K562 (cell line): ENCODE results near the gene ZDHHC18. TPM values are rescaled to one million over a fixed set of nuclear protein-coding genes. Genes with fewer than 3 reads are reported as not detected.

Experiments
- CBX2 ChIP-seq: fragments of 200-600 bp; sonication (generic); IDR thresholded peaks from one replicate; pipeline ENCODE4 v1.6.1; 2012; ENCODE audit warnings: mild to moderate bottlenecking, low read length, inconsistent platforms; ENCODE audit not compliant: insufficient read depth, poor library complexity, severe bottlenecking
- CTBP1 ChIP-seq: fragments of 450-650 bp; IDR thresholded peaks from 2 replicates; pipeline ENCODE4 v1.6.1; 2016; ENCODE audit warnings: borderline replicate concordance
- FOSL1 ChIP-seq: fragments of 200-800 bp; sonication (Bioruptor generic); conservative IDR thresholded peaks from 2 replicates; pipeline ENCODE4 v1.6.1; 2016; ENCODE audit warnings: missing genetic modification characterization, missing compliant biosample characterization
- FOXK1 ChIP-seq: sonication (generic); formaldehyde crosslinking; IDR thresholded peaks from 2 replicates; pipeline ENCODE4 v1.8.0; 2022; ENCODE audit warnings: missing genetic modification reagents, mild to moderate bottlenecking, borderline replicate concordance
- HLTF ChIP-seq: fragments of 450-650 bp; IDR thresholded peaks from 2 replicates; pipeline ENCODE4 v1.6.1; 2016
- HOXB6 ChIP-seq: fragments of 250-450 bp; sonication (Bioruptor Pico); IDR thresholded peaks from 2 replicates; pipeline ENCODE4 v1.5.1; 2022; ENCODE audit warnings: mild to moderate bottlenecking, borderline replicate concordance
- KAT2B ChIP-seq: IDR thresholded peaks from one replicate; pipeline ENCODE4 v1.6.1; 2012; ENCODE audit warnings: low read depth, mild to moderate bottlenecking, control low read depth, inconsistent platforms, low read length, moderate library complexity
- NFIC ChIP-seq: fragments of 450-650 bp; IDR thresholded peaks from 2 replicates; pipeline ENCODE4 v1.6.1; 2017; ENCODE audit warnings: mild to moderate bottlenecking, inconsistent platforms
- NONO ChIP-seq, 2 experiments: fragments of 200-400 bp in 1 of 2; fragments of 450-650 bp in 1 of 2; formaldehyde crosslinking in 1 of 2; IDR thresholded peaks; 2 replicates each; pipeline ENCODE4 v1.6.1; 2017; ENCODE audit warnings: low read depth in 2 of 2, mild to moderate bottlenecking in 2 of 2, moderate library complexity in 2 of 2, low read length in 1 of 2
- NR2C1 ChIP-seq, 2 experiments: fragments of 450-650 bp; IDR thresholded peaks; 2 replicates each; pipeline ENCODE4 v1.6.1; 2017; ENCODE audit warnings: mild to moderate bottlenecking in 2 of 2, antibody characterized with exemption in 1 of 2, inconsistent platforms in 1 of 2, missing compliant biosample characterization in 1 of 2, missing genetic modification characterization in 1 of 2
- TAF1 ChIP-seq: IDR thresholded peaks from 2 replicates; pipeline ENCODE4 v1.6.1; 2011; ENCODE audit warnings: mild to moderate bottlenecking, low read length, moderate library complexity; ENCODE audit not compliant: insufficient read depth, control insufficient read depth, severe bottlenecking; ENCODE audit errors: extremely low read depth
- ZNF232 ChIP-seq: sonication (generic); formaldehyde crosslinking; IDR thresholded peaks from 2 replicates; pipeline ENCODE4 v1.8.0; 2022; ENCODE audit warnings: mild to moderate bottlenecking, missing genetic modification reagents
- ZNF347 ChIP-seq: fragments of 450-650 bp; formaldehyde crosslinking; IDR thresholded peaks from 2 replicates; pipeline ENCODE4 v1.4.0; 2020; ENCODE audit warnings: low read depth, mild to moderate bottlenecking, moderate library complexity
- polyA plus RNA-seq, 8 experiments: library from polyadenylated mRNA; depleted of rRNA in 4 of 8; stranded (reverse) in 5 of 8; unstranded in 3 of 8; fragments of >200 nt; fragmentation: Nextera tagmentation in 2 of 8; fragmentation: Illumina TruSeq in 1 of 8; extraction: Ambion mirVana in 2 of 8; extraction: Trizol in 1 of 8; gene quantifications; 2 replicates each; pipeline versions ENCODE4 v1.2.1 to v1.2.3, GENCODE V29; 2011 to 2014; ENCODE audit warnings: inconsistent platforms in 1 of 8, missing spikeins in 1 of 8
- total RNA-seq, 7 experiments: library from RNA; depleted of rRNA in 6 of 7; stranded (reverse); fragments of >200 nt in 6 of 7; fragmentation: Illumina TruSeq in 2 of 7; extraction: Trizol in 2 of 7; gene quantifications; 2 replicates each; pipeline versions ENCODE4 v1.2.1 to v1.2.3, GENCODE V29; 2011 to 2021; ENCODE audit warnings: low replicate concordance in 1 of 7
- TF ChIP-seq, protein P1 (sequence below): fragments of 450-650 bp; formaldehyde crosslinking; IDR thresholded peaks from 2 replicates; pipeline ENCODE4 v1.4.0; 2022; ENCODE audit warnings: missing genetic modification characterization
- TF ChIP-seq, protein P2 (sequence below), 2 experiments: fragments of 200-800 bp in 1 of 2; sonication (Bioruptor generic) in 1 of 2; sonication (generic) in 1 of 2; formaldehyde crosslinking in 1 of 2; IDR thresholded peaks in 1 of 2; conservative IDR thresholded peaks in 1 of 2; 2 replicates each; pipeline versions ENCODE4 v1.5.0 to v1.6.1; 2016 to 2020; ENCODE audit warnings: missing compliant biosample characterization in 1 of 2, missing genetic modification characterization in 1 of 2, missing genetic modification reagents in 1 of 2
- TF ChIP-seq, protein P3 (sequence below): sonication (generic); formaldehyde crosslinking; IDR thresholded peaks from 2 replicates; pipeline ENCODE4 v1.8.0; 2022; ENCODE audit warnings: mild to moderate bottlenecking, missing genetic modification reagents, borderline replicate concordance

Gene ZDHHC18
- total and polyA plus RNA-seq, 9 of the 15 experiments (the other 6 are each of a cell fraction or from before 2014, with no cell fraction given) = 0.42 to 35.6 (median 15.8) TPM

DNA sequence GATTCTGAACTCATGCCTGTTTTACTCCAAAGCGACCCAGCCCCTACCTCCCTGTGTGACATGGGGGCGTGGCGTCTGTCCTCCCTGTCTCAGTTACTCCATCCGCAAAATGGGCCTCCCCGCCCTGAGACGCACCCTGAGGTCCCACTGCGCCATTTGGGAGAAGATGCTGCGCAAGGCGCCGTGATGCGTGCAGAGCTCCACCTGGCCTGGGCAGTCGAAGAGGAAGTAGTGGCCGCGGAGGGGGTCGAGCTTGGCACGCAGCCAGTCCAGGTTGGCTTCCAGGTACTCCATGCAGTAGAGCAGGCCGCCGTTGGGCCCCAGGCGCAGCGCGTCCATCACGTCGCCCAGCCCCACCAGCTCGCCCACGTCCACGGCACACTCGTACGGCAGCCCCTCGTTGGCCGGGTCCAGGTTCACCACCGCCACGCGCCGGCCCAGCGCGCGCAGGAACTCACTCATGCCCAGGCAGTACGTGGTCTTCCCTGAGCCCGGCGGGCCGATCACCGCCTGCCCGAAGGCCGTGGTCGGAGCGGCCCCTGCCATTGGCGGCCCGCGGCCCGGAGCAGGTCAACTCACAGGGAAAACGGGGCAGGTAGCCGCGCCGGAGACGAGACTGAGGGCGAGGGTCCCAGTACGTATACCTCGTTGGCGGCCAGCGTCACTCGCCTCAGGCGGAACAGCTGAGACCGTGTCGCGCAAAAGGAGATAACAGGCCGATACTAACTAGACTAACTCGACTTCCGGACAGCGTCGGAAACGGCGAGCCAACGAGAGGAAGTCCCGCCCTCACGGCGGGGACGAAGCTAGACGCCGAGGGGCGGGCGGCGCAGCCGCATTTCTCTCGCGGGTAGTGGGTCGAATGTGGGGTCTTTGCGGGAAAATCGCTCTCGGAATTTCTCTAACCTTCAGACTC lies 63.3 kb downstream of the ZDHHC18 start, which contains the start of gene GPN2 (continued):
- TF ChIP-seq, protein P1, sequence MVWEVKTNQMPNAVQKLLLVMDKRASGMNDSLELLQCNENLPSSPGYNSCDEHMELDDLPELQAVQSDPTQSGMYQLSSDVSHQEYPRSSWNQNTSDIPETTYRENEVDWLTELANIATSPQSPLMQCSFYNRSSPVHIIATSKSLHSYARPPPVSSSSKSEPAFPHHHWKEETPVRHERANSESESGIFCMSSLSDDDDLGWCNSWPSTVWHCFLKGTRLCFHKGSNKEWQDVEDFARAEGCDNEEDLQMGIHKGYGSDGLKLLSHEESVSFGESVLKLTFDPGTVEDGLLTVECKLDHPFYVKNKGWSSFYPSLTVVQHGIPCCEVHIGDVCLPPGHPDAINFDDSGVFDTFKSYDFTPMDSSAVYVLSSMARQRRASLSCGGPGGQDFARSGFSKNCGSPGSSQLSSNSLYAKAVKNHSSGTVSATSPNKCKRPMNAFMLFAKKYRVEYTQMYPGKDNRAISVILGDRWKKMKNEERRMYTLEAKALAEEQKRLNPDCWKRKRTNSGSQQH (CRISPR knock-in tag) = peak; percentile 78; the same call in 1 of the 2 replicates
- TF ChIP-seq, protein P2, sequence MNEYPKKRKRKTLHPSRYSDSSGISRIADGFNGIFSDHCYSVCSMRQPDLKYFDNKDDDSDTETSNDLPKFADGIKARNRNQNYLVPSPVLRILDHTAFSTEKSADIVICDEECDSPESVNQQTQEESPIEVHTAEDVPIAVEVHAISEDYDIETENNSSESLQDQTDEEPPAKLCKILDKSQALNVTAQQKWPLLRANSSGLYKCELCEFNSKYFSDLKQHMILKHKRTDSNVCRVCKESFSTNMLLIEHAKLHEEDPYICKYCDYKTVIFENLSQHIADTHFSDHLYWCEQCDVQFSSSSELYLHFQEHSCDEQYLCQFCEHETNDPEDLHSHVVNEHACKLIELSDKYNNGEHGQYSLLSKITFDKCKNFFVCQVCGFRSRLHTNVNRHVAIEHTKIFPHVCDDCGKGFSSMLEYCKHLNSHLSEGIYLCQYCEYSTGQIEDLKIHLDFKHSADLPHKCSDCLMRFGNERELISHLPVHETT (CRISPR knock-in tag; conservative IDR thresholded peaks at IDR 0.05 in 1 of 2, IDR thresholded peaks at IDR 0.05 in 1 of 2) = peak in 1 of 2 experiments; percentile 88; a peak in 2 of 4 replicates
- TF ChIP-seq CBX2 (no peak), HOXB6 (CRISPR knock-in tag) (no peak), KAT2B (no peak), ZNF347 (CRISPR knock-in tag) (no peak), NR2C1 (IDR thresholded peaks at IDR 0.05) (no peak), NR2C1 (tag; IDR thresholded peaks at IDR 0.05) (no peak), NFIC (peak; percentile 97), HLTF (peak; percentile 16; the same call in 1 of the 2 replicates), FOSL1 (tag) (0 out of 2 replicates have a peak, but pooled peaks have one; percentile 14), FOXK1 (peak; percentile 85; the same call in 1 of the 2 replicates), CTBP1 (peak; percentile 48), TAF1 (peak; percentile 71), ZNF232 (peak; percentile 83; the same call in 1 of the 2 replicates), NONO (IDR thresholded peaks at IDR 0.05; ENCODE audit: low read depth in 2 of 2, low read length in 1 of 2) (peak in 1 of 2 experiments; percentile 87; a peak in 2 of 4 replicates)
- TF ChIP-seq, protein P3, sequence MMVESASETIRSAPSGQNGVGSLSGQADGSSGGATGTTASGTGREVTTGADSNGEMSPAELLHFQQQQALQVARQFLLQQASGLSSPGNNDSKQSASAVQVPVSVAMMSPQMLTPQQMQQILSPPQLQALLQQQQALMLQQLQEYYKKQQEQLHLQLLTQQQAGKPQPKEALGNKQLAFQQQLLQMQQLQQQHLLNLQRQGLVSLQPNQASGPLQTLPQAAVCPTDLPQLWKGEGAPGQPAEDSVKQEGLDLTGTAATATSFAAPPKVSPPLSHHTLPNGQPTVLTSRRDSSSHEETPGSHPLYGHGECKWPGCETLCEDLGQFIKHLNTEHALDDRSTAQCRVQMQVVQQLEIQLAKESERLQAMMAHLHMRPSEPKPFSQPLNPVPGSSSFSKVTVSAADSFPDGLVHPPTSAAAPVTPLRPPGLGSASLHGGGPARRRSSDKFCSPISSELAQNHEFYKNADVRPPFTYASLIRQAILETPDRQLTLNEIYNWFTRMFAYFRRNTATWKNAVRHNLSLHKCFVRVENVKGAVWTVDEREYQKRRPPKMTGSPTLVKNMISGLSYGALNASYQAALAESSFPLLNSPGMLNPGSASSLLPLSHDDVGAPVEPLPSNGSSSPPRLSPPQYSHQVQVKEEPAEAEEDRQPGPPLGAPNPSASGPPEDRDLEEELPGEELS (CRISPR knock-in tag) = peak; percentile 87; the same call in 1 of the 2 replicates
